GM23338 (cell line): Measurements from ENCODE around the gene CHAD. TPM values are rescaled to one million over a fixed set of nuclear protein-coding genes. Genes with fewer than 3 reads are reported as not detected.

ENCODE experiments used
- ATAC-seq: fragments of 200-7000 bp; cut with Tn5 transposase; 3 replicates; pipeline ENCODE4 v1.9.1; 2020
- DNase-seq: peaks from one replicate; pipeline ENCODE4 v3.0.0-alpha.2; 2015; ENCODE audit warnings: low spot score
- H2AFZ ChIP-seq: fragments of 200-600 bp; sonication (generic); 2 replicates; pipeline ENCODE4 v1.8.0; 2016; ENCODE audit warnings: antibody characterized with exemption, mild to moderate bottlenecking, moderate library complexity
- H3F3A ChIP-seq: fragments of 200-600 bp; sonication (generic); replicated peaks from 2 replicates; pipeline ENCODE4 v1.8.0; 2017; ENCODE audit warnings: antibody characterized with exemption, mixed run types, low read depth
- H3K27ac ChIP-seq: fragments of 200-600 bp; sonication (generic); 2 replicates; pipeline ENCODE4 v1.6.1; 2016; ENCODE audit warnings: low read depth
- H3K27me3 ChIP-seq: fragments of 200-600 bp; sonication (generic); 2 replicates; pipeline ENCODE4 v1.8.0; 2016; ENCODE audit warnings: mild to moderate bottlenecking, mixed run types, moderate library complexity; ENCODE audit not compliant: insufficient read depth
- H3K36me3 ChIP-seq: fragments of 200-600 bp; sonication (generic); 2 replicates; pipeline ENCODE4 v1.8.0; 2016; ENCODE audit warnings: mild to moderate bottlenecking; ENCODE audit not compliant: insufficient read depth
- H3K4me1 ChIP-seq: fragments of 200-600 bp; sonication (generic); 2 replicates; pipeline ENCODE4 v1.8.0; 2016; ENCODE audit warnings: mild to moderate bottlenecking, moderate library complexity; ENCODE audit not compliant: insufficient read depth
- H3K4me2 ChIP-seq: fragments of 200-600 bp; sonication (generic); 2 replicates; pipeline ENCODE4 v1.7.1; 2017; ENCODE audit warnings: mixed run types
- H3K4me3 ChIP-seq: fragments of 200-600 bp; sonication (generic); 2 replicates; pipeline ENCODE4 v1.6.1; 2016; ENCODE audit warnings: mixed run types
- H3K79me2 ChIP-seq: fragments of 200-600 bp; sonication (generic); replicated peaks from 2 replicates; pipeline ENCODE4 v1.8.0; 2017; ENCODE audit warnings: mild to moderate bottlenecking; ENCODE audit not compliant: insufficient read depth
- H3K9me2 ChIP-seq: fragments of 200-600 bp; sonication (generic); 2 replicates; pipeline ENCODE4 v1.8.0; 2017; ENCODE audit not compliant: insufficient read depth
- H4K20me1 ChIP-seq: fragments of 200-600 bp; sonication (generic); replicated peaks from 2 replicates; pipeline ENCODE4 v1.8.0; 2017; ENCODE audit warnings: mild to moderate bottlenecking; ENCODE audit not compliant: insufficient read depth
- H3K27ac Mint-ChIP-seq: 2 replicates; pipeline ENCODE4 v1.8.0; 2020; ENCODE audit warnings: inconsistent platforms, mild to moderate bottlenecking, moderate library complexity, mixed read lengths
- H3K27me3 Mint-ChIP-seq: 3 replicates; pipeline ENCODE4 v1.8.0; 2022; ENCODE audit warnings: low read depth, mild to moderate bottlenecking, moderate library complexity, mixed read lengths, inconsistent platforms; ENCODE audit not compliant: insufficient read depth, poor library complexity
- H3K36me3 Mint-ChIP-seq: 3 replicates; pipeline ENCODE4 v1.8.0; 2021; ENCODE audit warnings: low read depth, mild to moderate bottlenecking, inconsistent platforms, moderate library complexity, mixed read lengths
- H3K4me1 Mint-ChIP-seq: 3 replicates; pipeline ENCODE4 v1.8.0; 2020; ENCODE audit warnings: mild to moderate bottlenecking, inconsistent platforms, mixed read lengths
- H3K4me3 Mint-ChIP-seq: 3 replicates; pipeline ENCODE4 v1.8.0; 2021; ENCODE audit warnings: moderate library complexity, mild to moderate bottlenecking, inconsistent platforms, mixed read lengths
- H3K9me3 Mint-ChIP-seq: 3 replicates; pipeline ENCODE4 v1.8.0; 2020; ENCODE audit warnings: moderate library complexity, mild to moderate bottlenecking, inconsistent platforms, mixed read lengths
- CREB1 ChIP-seq: fragments of 250-450 bp; sonication (Bioruptor Pico); IDR thresholded peaks from 2 replicates; pipeline ENCODE4 v1.5.0; 2020; ENCODE audit warnings: low read depth, mild to moderate bottlenecking, moderate library complexity
- CTCF ChIP-seq, 2 experiments: fragments of 200-600 bp in 1 of 2; sonication (generic) in 1 of 2; conservative IDR thresholded peaks; 2 replicates each; pipeline versions ENCODE4 v1.5.1 to v1.6.1; 2016 to 2017; ENCODE audit warnings: antibody characterized with exemption in 2 of 2, low read depth in 2 of 2, mild to moderate bottlenecking in 2 of 2, moderate library complexity in 1 of 2
- ETS1 ChIP-seq: IDR thresholded peaks from 2 replicates; pipeline ENCODE4 v1.6.1; 2016; ENCODE audit warnings: antibody characterized with exemption
- NANOG ChIP-seq: IDR thresholded peaks from 2 replicates; pipeline ENCODE4 v1.6.1; 2016; ENCODE audit warnings: antibody characterized with exemption, borderline replicate concordance
- POLR2AphosphoS5 ChIP-seq: IDR thresholded peaks from 2 replicates; pipeline ENCODE4 v1.6.1; 2016; ENCODE audit warnings: antibody characterized with exemption, low read depth
- REST ChIP-seq: IDR thresholded peaks from one replicate; pipeline ENCODE4 v1.6.1; 2018; ENCODE audit warnings: antibody characterized with exemption; ENCODE audit not compliant: unreplicated experiment
- STAT1 ChIP-seq: IDR thresholded peaks from one replicate; pipeline ENCODE4 v1.6.1; 2016; ENCODE audit warnings: antibody characterized with exemption; ENCODE audit not compliant: unreplicated experiment
- polyA plus RNA-seq: library from polyadenylated mRNA; unstranded; fragments of >200 nt; fragmentation: Nextera tagmentation; extraction: Ambion mirVana; gene quantifications from 2 replicates; pipeline ENCODE4 v1.2.1, GENCODE V29; 2016
- total RNA-seq: library from RNA; depleted of rRNA; stranded (reverse); fragments of >200 nt; shearing (Covaris generic); gene quantifications from 2 replicates; pipeline ENCODE4 v1.2.3, GENCODE V29; 2014

The CHAD gene
- total and polyA plus RNA-seq, 2 experiments from 2014 or later: 0.18 TPM; not detected in 1

GRCh38 chr17:50499270-50499669 is 30.6 kb upstream of the CHAD start:
- TF ChIP-seq REST (no peak), POLR2AphosphoS5 (no peak), NANOG (no peak), ETS1 (no peak)
- H3K27ac Mint-ChIP-seq: no peak overlapping the region
- Histone ChIP-seq H3K4me1 (peaks cover 8% of the 10 kb centered on the region; the same call in 1 of the 2 replicates), H3K9me2 (no peaks in the 10 kb centered on the region), H2AFZ (no peak overlapping the region), H3K27ac (no peak overlapping the region), H3K79me2 (no peaks in the 10 kb centered on the region), H3F3A (no peaks in the 10 kb centered on the region), H3K36me3 (no peaks in the 10 kb centered on the region), H3K4me2 (no peak overlapping the region), H3K4me3 (no peak overlapping the region), H4K20me1 (no peaks in the 10 kb centered on the region), H3K27me3 (no peaks in the 10 kb centered on the region)
- DNase-seq: no peak
- H3K9me3 Mint-ChIP-seq: no peaks in the 10 kb centered on the region
- peaks cover 15% of the 10 kb centered on the region for H3K27me3 Mint-ChIP-seq
- peaks cover 11% of the 10 kb centered on the region for H3K4me1 Mint-ChIP-seq
- no peak for ATAC-seq
- H3K36me3 Mint-ChIP-seq: no peaks in the 10 kb centered on the region
- H3K4me3 Mint-ChIP-seq: no peak overlapping the region

- Histone ChIP-seq H3K9me2 (no peaks in the 10 kb centered on the region), H3K4me3 (no peak overlapping the region), H2AFZ (no peak overlapping the region), H3K79me2 (no peaks in the 10 kb centered on the region), H3K4me2 (no peak overlapping the region), H3F3A (no peaks in the 10 kb centered on the region), H3K36me3 (no peaks in the 10 kb centered on the region), H3K4me1 (0 out of 2 replicates have a peak, but pooled peaks cover under 1% of the 10 kb centered on the region), H3K27ac (no peak overlapping the region), H4K20me1 (no peaks in the 10 kb centered on the region), H3K27me3 (no peaks in the 10 kb centered on the region)
- no peak for ATAC-seq
- Mint-ChIP-seq H3K4me1 (peaks cover 3% of the 10 kb centered on the region; the same call in 1 of the 3 replicates), H3K27ac (no peak overlapping the region), H3K27me3 (peaks cover 9% of the 10 kb centered on the region), H3K36me3 (no peaks in the 10 kb centered on the region), H3K4me3 (no peak overlapping the region), H3K9me3 (no peaks in the 10 kb centered on the region)
- no peak for DNase-seq
- no peak for TF ChIP-seq CREB1
- no peak for TF ChIP-seq CTCF (conservative IDR thresholded peaks at IDR 0.05; ENCODE audit: low read depth in 2 of 2)
- no peak for TF ChIP-seq NANOG
- no peak for TF ChIP-seq STAT1
Measured at GRCh38 chr17:50498021-50498874, 29.6 kb upstream of the CHAD start.
